Hematopoietic multipotent progenitor cell treated with erythropoietin and hydrocortisone succinate and interleukin-3 and kit ligand, for 6 days (in vitro differentiated cells): Measurements from ENCODE around the gene PRR3.

Experiments used
- DNase-seq: peaks from one replicate; pipeline ENCODE4 v3.0.0-alpha.2; 2015

The PRR3 gene

DNA sequence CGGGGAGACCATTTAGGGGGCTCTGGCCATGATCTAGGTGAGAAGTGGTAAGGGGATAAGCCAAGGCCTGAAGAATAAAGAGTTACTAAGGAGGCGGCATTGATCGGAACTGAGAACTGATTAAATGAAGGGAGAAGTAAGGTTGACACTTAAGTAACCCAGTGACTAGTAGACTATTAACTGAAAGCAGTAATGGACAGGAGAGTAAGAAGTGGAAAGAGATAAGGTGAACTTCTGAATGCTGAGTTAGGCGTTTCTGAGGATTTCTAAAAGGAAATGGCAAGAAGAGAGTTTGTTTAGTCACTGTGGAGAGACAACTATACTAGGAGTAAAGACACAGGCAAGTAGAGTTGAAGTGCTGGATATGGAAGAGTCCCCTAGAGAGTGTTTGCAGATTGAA lies 16.0 kb downstream of the PRR3 start:
- DNase-seq, result no peak

- no peak for DNase-seq
Observed at GRCh38 chr6:30578051-30578450, 21.0 kb downstream of the PRR3 start.

DNA sequence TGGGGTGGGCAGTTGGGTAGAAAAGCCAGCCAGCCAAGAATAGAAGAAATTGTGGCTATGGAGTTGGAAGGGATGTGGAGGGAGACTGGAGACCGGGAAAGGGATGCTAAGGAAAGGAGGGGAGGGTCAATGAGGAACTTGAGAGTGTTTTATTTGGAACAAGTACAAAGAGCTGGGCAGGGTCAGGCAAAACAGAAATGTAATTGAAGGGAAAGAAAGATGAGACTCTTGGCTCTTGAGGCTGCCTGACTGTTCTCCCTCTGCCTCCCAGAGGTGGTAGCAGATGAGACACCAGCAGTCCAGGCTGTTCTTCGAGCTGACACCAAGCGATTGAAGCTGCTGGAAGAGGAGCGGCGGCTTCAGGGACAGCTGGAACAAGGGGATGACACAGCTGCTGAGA lies 26.8 kb downstream of the PRR3 start:
- no peak for DNase-seq

DNA sequence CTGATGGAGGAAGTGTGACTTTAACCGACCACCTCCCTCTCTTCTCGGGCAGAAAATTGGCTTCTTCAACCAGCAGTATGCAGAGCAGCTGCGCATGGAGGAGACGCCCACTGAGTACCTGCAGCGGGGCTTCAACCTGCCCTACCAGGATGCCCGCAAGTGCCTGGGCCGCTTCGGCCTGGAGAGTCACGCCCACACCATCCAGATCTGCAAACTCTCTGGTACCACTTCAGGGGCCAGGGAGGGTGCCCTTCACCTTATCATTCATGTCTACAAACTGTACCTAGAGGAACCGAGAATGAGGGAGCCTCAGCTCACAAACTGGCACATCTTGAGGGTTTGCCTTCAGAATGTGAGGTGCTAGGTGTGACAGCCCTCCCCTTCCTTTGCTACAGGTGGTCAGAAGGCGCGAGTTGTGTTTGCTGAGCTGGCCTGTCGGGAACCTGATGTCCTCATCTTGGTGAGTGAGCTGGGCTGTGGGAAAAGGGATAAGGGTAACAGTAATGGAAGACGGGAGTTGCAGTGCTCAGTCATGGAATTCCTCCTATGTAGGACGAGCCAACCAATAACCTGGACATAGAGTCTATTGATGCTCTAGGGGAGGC lies 32.8 kb downstream of the PRR3 start:
- DNase-seq, result no peak

DNA sequence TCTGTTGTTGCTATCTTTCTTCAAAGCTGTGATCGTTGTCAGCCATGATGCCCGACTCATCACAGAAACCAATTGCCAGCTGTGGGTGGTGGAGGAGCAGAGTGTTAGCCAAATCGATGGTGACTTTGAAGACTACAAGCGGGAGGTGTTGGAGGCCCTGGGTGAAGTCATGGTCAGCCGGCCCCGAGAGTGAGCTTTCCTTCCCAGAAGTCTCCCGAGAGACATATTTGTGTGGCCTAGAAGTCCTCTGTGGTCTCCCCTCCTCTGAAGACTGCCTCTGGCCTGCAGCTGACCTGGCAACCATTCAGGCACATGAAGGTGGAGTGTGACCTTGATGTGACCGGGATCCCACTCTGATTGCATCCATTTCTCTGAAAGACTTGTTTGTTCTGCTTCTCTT lies 33.4 kb downstream of the PRR3 start:
- DNase-seq, result no peak

- DNase-seq, result peak; percentile 28
Observed at GRCh38 chr6:30591008-30591407, 33.9 kb downstream of the PRR3 start.

DNA sequence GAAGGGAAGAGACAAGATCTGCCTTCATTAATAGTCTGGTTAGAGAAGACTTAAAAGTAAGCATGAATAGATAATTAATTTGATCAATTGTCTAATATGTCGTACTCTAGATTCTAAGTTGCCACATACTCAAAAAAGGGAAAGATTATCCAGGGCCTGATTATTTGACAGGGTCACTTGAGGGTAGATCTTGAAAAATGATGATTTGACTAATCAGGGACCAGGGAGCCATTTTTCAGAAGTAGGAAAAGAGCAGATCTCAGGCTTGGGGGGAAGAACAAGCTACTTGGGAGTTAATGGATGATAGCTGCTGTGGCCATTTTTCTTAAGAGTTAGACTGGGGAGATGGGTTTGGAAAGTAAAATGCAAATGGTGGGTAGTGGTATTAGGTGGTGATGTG lies 35.2 kb downstream of the PRR3 start:
- no peak for DNase-seq

GRCh38 chr6:30597315-30598144 lies 40.4 kb downstream of the PRR3 start:
- peak; percentile 88 for DNase-seq

- DNase-seq, result no peak
Observed at GRCh38 chr6:30598912-30599624, 42.0 kb downstream of the PRR3 start.

GRCh38 chr6:30599625-30600324 lies 42.7 kb downstream of the PRR3 start:
- no peak for DNase-seq

GRCh38 chr6:30600451-30600961 lies 43.4 kb downstream of the PRR3 start:
- no peak for DNase-seq

DNA sequence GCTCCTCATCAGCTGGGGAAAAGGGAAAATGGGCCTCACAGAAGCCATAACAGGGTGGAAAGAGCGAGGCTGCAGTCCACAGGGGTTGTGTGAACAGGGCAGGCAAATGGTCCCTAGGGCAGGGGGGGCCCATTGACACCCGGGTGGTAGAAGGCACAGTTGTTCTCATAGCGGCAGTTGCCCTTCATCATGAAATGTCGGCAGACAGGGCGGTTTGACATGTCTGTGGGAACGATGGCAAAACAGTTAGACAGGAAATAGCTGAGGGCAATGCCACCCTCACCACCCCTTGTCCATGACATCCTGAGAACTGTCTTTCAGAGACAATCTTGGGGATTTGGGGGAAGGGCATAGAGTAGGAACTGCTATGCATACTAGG lies 44.3 kb downstream of the PRR3 start:
- DNase-seq, result no peak

GRCh38 chr6:30601815-30602641 lies 44.9 kb downstream of the PRR3 start:
- no peak for DNase-seq

DNA sequence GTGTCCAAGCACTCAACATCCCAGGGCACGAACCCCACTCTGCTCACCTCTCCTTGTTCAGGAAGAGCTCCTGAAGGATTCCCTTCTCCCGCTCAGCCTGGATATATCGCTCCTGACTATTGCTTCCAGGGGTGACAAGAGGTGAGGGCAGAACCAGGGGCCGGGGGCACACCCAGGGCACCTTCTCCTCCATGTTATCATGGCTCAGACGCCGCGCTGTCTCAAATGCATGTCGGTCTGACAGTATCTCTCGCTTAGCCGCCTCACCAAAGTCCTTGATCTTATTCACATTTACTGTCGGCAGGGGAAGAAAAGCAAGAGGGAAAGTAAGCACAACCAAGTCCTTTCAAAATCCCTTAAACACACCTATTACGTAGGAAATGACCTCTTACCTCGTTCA lies 46.9 kb downstream of the PRR3 start:
- DNase-seq, result no peak

DNA sequence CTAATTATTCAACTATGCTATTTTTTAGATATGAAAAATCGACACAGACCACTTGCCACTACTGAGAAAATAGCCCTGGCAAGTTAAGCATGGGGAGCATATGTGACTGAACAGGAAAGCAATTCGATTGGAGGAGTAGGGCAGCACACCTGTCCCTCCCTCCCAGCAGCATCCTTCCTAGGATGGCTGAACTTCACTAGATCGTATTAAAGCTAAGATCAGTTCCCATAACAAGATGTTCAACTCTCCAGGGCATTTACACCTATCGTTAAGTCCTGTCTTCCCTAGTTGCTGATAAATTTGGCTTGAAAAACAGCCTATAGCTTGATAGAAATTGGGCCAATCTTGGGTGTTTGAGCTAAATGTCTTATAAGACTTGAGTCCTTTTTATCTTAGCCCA lies 53.0 kb downstream of the PRR3 start:
- DNase-seq, result no peak

DNA sequence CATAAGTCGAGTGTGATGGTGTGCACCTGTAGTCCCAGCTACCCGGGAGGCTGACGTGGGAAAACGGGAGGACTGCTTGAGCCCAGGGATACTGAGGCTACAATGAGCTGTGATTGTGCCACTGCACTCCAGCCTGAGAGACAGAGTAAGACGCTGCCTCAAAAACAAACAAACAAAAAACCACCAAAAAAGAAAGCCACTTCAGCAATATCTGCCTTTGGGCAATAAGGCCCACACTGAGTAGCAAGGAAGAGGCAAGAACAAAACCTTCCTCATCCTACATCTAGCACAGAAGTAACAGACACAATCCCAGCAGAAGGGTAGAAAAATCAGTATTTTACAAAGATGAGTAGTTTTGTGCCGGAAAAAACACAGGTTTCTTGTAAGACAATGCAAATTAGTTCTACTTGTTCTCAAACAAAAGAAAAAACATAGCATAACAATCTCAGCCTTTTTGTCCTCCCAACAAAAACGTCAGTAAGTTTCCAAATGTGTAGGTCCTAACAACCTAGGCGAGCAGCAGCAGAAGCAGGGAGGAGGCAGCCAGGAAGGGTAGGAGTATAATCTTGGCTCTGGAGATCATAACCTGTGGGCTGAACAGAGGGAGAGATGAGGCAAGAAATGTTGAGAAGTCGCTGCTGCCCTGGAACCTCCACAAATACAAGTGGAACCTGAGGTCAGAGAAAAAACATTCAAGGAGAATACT lies 54.2 kb downstream of the PRR3 start:
- no peak for DNase-seq

DNA sequence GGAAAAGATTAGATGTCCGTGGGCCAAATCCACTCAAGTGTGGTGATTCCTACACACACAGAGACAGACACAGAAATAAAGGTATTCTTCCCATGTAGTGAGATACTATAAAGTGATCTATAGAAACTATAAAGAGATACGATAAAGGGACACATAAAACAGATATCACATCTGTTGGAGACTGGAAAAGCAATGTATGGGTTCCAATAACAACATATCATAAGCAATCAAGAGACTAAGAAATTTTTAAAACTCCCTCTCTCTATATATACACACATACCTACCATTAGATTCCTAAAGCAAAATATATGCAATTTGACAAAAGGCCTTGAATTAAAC lies 54.7 kb downstream of the PRR3 start:
- no peak for DNase-seq

- peak; percentile 53 for DNase-seq
Observed at GRCh38 chr6:30612213-30612612, 55.1 kb downstream of the PRR3 start.

DNA sequence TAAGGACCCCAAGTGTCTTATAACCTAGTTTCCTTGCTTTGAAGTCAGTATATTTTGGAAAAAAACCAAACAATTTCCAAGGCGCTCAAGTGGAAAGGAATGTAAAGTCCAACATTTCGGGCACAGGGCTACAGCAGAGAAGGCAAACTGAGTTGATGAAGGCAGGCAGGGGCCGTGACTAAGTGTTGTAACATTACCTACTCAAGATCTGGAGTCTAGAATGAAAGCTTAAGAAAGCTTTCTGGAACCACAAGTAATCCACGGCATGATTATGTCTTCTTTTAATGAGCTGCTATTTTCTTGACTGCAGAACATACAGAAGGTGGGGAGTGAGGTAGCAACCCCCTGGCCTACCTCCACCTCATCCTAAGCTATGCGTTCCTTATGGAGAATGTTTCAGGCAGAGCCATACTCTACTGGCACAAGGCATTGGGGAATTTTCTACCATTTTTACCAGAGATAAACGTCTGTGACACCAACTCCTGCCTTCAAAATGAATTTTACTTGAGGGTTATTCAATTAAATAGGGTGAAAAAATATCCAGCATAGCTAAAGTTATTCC lies 55.7 kb downstream of the PRR3 start:
- peak; percentile 23 for DNase-seq
